K562 (cell line): Measurements from ENCODE around the gene STK24.

Experiments used
- ERF ChIP-seq: fragments of 450-650 bp; formaldehyde crosslinking; IDR thresholded peaks from 2 replicates; pipeline ENCODE4 v1.4.0; 2020; ENCODE audit warnings: mild to moderate bottlenecking, mixed read lengths
- GABPA ChIP-seq: fragments of 200-800 bp; sonication (Bioruptor generic); conservative IDR thresholded peaks from 2 replicates; pipeline ENCODE4 v1.6.1; 2016; ENCODE audit warnings: low read depth, missing genetic modification characterization, missing compliant biosample characterization
- NFIC ChIP-seq: fragments of 450-650 bp; IDR thresholded peaks from 2 replicates; pipeline ENCODE4 v1.6.1; 2017; ENCODE audit warnings: mild to moderate bottlenecking, inconsistent platforms
- YY1 ChIP-seq, 3 experiments: IDR thresholded peaks; 2 replicates each; pipeline ENCODE4 v1.6.1; 2011; ENCODE audit warnings: low read length in 2 of 3, mild to moderate bottlenecking in 2 of 3, moderate library complexity in 2 of 3, borderline replicate concordance in 1 of 3, control low read depth in 1 of 3, low read depth in 1 of 3; ENCODE audit not compliant: insufficient read depth in 3 of 3, insufficient replicate concordance in 2 of 3, control insufficient read depth in 1 of 3, insufficient read length in 1 of 3; ENCODE audit errors: extremely low read depth in 1 of 3
- ZNF311 ChIP-seq: fragments of 250-450 bp; sonication (Bioruptor Pico); IDR thresholded peaks from 2 replicates; pipeline ENCODE4 v1.4.0; 2020; ENCODE audit warnings: mild to moderate bottlenecking, moderate library complexity
- TF ChIP-seq, protein P1 (sequence below), 3 experiments: IDR thresholded peaks in 2 of 3; conservative IDR thresholded peaks in 1 of 3; 2 replicates each; pipeline ENCODE4 v1.5.1; 2011 to 2012; ENCODE audit warnings: low read length in 3 of 3, mild to moderate bottlenecking in 3 of 3, control low read depth in 2 of 3, improper control_type of control experiment in 1 of 3, inconsistent platforms in 1 of 3, low read depth in 1 of 3, mixed read lengths in 1 of 3, moderate library complexity in 1 of 3; ENCODE audit not compliant: insufficient read depth in 2 of 3

DNA sequence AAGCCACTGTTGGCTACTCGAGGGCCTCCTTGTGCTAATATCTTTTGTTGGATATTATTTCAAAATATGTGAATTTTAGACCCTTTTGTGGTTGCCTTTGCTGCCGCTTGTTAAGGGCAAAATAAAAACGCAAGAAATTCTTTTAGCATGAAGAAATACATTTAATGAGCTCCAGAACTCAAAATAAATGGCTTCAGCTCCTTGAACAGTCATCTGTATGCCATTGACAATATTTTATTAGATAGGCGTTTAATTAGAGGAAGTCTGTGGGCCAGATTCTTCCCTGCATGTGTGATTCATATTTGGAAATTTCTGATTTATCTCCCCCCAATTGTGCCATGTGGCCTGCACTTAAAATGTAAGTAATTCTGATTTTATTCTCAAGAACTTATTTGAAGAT lies 177.2 kb downstream of the STK24 start:
- no peak for TF ChIP-seq GABPA (tag)
- TF ChIP-seq, protein P1, sequence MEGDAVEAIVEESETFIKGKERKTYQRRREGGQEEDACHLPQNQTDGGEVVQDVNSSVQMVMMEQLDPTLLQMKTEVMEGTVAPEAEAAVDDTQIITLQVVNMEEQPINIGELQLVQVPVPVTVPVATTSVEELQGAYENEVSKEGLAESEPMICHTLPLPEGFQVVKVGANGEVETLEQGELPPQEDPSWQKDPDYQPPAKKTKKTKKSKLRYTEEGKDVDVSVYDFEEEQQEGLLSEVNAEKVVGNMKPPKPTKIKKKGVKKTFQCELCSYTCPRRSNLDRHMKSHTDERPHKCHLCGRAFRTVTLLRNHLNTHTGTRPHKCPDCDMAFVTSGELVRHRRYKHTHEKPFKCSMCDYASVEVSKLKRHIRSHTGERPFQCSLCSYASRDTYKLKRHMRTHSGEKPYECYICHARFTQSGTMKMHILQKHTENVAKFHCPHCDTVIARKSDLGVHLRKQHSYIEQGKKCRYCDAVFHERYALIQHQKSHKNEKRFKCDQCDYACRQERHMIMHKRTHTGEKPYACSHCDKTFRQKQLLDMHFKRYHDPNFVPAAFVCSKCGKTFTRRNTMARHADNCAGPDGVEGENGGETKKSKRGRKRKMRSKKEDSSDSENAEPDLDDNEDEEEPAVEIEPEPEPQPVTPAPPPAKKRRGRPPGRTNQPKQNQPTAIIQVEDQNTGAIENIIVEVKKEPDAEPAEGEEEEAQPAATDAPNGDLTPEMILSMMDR (IDR thresholded peaks at IDR 0.05 in 2 of 3, conservative IDR thresholded peaks at IDR 0.05 in 1 of 3; ENCODE audit: insufficient read depth in 2 of 3, low read depth in 1 of 3, low read length in 3 of 3), result no peak
- no peak for TF ChIP-seq YY1 (IDR thresholded peaks at IDR 0.05; ENCODE audit: borderline replicate concordance in 1 of 3, control insufficient read depth in 1 of 3, extremely low read depth in 1 of 3, insufficient read depth in 3 of 3, insufficient read length in 1 of 3, insufficient replicate concordance in 2 of 3, low read depth in 1 of 3, low read length in 2 of 3)
- no peak for TF ChIP-seq ZNF311 (CRISPR knock-in tag)
- TF ChIP-seq ERF (CRISPR knock-in tag), result no peak
- no peak for TF ChIP-seq NFIC
